ENCODE measurements around the gene SLC35B2.

SLC35B2 gene, protein sequence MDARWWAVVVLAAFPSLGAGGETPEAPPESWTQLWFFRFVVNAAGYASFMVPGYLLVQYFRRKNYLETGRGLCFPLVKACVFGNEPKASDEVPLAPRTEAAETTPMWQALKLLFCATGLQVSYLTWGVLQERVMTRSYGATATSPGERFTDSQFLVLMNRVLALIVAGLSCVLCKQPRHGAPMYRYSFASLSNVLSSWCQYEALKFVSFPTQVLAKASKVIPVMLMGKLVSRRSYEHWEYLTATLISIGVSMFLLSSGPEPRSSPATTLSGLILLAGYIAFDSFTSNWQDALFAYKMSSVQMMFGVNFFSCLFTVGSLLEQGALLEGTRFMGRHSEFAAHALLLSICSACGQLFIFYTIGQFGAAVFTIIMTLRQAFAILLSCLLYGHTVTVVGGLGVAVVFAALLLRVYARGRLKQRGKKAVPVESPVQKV

GRCh38 chr6:44257025-44257752, at the start of gene SLC35B2:
SLC35B2 (minus strand) TSS chr6:44257528; CDS start chr6:44257410, 118 bp downstream.
- DNase-seq, result peak; percentile 67

GRCh38 chr6:44306710-44307109, 49.4 kb upstream of the SLC35B2 start:
- DNase-seq, result no peak

DNA sequence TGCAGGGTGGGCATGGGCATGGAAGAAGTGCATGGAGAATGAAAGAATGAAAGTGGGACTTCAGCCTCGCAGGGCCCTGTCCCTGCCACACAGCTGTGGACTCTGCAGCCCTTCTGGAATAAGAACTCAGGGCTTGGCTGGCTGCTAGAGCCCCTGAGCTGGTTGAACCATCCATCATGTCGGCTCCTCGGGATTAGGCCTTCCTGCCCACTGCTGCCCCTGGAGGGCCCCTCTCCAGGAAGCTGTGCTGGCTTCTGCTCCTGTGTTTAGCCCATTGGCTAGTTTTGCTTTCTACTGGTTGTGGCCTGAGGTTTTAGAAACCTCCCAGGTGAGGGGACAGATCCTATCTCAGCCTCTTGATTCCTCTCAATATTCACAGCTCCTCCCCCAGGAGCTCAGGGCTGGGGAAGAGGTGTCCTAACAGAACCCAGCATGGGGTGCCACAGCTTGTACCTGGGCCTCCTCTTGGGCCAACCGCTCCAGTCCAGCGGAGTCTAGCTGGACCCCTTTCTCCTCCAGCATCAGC, 47.9 kb upstream of the SLC35B2 start:
- no peak for DNase-seq

DNA sequence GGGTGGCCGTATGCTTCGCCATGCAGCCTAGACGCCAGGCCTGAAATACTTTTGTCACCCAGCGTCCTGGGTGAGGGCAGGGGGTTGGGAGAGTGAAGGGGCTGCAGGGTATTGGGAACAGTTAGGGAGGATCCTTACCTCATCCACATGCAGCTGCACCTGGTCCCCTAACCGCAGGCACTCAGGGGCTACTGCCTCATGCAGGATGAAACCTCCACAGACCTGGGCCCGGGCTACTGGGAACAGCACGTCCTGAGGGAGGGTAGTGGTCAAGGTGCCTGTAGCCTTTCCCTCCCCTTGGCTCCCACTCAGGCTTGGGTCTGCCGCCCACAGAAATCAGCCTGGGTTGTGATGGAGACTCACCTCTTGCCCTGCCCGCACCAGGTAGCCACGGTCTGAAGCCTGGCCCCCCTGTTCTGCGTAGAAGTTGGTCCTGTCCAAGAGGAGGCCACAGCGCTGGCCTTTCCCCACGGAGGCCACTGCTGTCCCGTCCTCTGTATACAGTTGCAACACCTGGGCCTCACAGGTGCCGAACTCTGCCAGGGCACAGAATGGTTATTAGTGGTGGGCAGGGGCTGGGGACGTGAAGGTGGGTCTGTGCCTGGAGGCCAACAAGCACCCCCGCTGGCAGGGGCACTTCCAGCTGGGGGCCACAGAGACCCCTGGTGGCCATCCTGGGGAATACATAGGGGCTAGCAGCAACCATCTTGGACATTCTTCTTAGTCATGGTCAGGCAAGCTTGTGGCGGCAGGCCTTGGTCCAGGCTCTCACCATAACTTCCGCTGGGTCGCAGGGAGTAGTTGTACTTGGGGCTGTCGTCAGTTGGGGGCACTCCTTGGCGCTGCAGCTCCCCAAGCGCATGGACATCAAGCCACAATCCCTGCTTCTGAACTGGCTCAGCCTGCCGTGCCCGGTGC, 47.2 kb upstream of the SLC35B2 start:
- DNase-seq, result peak; percentile 59

GRCh38 chr6:44303842-44304241, 46.5 kb upstream of the SLC35B2 start:
- DNase-seq, result no peak

DNA sequence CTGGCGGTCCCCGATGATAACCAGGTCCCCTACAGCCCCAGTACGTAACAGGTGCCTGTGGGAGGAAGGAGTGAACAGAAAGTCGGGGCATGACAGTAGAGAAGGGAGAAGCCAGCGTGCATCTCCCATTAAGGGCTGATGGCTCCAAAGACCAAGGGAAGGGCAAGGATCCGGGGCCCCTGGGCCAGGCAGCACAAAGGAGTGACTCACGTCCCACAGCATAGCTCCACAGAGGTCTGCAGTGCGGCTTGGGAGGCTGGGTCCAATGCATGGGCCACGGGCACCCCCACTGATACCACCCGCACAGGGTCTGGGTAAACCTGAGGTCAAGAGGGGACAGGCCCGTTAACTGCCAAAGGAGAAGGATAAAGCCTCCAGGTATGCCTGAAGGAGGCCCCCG, 45.5 kb upstream of the SLC35B2 start:
- no peak for DNase-seq

GRCh38 chr6:44301782-44302564, 44.6 kb upstream of the SLC35B2 start:
- DNase-seq, result no peak

DNA sequence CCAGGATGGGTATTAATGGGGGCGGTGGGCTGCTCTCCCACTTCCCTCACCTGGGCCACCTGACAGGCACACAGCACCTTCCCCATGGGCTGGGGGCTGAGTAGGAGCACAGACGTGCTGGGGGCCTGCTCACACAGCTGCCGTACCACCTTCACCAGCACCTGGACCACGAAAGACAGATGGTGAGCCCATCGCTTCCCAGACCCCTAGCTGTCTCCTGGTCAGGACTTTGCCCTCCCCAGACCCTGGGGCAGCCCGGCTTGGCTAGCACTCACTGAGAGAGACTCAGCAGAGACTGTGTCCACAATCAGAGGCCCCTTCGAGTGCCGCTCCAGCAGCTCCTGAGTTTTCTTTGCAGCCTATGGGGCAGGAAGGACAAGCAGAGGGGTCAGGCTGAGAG, 43.8 kb upstream of the SLC35B2 start:
- DNase-seq, result no peak

- DNase-seq, result no peak
Measured at GRCh38 chr6:44300292-44300823, 43.0 kb upstream of the SLC35B2 start.

- no peak for DNase-seq
Measured at GRCh38 chr6:44298864-44299263, 41.5 kb upstream of the SLC35B2 start.

DNA sequence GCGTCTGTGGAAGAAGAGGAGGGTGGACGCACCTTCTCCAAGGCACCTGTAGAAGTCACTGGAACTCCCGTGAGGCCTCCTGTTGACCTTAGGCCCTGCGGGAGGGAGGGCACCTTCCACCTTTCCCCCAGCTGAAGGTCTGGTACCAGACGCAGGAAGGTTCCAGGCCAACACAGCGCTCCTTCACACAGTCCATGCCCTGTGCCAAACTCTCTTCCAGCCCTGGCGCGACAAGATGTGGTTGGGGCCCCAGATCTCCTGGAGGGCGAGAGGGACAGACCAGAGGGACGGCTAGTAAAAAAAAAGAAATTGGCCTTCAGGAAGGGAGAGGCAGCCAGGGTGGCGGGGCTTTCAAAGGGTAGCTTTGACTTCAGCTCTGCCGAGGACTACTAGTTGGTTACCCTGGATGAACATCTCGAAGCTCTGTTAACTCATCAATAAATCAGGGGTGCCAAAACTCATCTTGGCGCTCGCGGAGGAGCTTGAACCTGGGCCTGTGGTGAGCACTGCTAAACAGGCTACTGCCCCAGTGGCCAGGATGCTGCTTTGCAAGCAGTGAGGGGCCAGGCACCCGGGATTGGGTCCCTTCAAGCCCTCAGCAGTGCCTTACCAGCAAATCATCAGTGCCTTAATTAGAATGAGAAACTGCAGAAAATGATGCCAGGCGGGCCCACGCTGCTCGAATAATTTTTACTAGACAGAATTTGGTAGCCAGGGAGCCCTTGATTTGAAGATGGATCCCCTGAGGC, 40.9 kb upstream of the SLC35B2 start:
- DNase-seq, result no peak

DNA sequence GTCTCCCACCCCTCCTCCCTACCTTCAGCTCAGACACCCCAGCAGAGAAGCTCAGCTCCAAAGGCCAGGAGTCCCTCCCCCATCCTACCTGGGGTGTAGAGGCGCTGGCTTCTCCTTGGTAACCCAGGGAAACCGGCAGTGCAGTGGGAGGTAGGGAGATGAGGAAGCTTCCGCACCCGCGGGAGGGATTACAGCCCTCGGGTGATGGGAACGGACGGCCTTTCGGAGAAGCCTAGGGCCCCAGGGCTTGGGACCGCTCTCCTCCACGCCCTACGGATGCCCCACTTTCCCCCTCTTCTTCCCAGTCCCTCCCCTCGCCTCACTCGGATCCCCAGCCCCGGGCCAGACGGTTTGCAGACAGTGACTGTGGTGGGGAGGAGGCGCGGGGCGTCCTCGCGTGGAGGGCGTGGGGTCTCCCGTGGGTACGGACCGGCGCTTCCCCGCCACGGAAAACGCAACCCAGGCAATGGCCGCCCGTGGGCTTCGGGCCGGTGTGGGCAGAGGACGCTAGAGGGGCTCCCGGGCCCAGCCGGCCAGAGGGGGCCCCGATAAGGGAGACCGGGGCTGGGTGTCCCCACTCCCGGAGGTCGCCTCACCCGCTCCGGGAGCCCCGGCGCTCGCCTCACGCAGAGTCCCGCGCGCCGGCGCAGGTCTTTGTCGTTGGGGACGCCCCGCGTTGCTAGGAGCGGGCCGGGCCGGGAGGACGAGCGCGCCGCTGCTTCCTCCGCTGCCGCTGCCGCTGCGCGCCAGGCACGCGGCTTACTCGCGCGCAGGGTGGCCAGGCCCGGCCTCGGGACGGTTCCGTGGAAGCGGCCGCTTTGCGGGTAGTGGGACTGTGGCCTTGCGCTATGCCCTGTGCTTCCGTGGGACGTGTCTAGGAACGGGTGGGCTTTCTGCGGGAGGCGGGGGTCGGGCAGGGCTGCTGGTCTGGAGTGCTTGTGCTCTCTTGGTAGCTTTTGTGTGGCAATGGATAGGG, 40.0 kb upstream of the SLC35B2 start:
- DNase-seq, result peak; percentile 58

GRCh38 chr6:44294832-44295791, 37.8 kb upstream of the SLC35B2 start:
- no peak for DNase-seq

DNA sequence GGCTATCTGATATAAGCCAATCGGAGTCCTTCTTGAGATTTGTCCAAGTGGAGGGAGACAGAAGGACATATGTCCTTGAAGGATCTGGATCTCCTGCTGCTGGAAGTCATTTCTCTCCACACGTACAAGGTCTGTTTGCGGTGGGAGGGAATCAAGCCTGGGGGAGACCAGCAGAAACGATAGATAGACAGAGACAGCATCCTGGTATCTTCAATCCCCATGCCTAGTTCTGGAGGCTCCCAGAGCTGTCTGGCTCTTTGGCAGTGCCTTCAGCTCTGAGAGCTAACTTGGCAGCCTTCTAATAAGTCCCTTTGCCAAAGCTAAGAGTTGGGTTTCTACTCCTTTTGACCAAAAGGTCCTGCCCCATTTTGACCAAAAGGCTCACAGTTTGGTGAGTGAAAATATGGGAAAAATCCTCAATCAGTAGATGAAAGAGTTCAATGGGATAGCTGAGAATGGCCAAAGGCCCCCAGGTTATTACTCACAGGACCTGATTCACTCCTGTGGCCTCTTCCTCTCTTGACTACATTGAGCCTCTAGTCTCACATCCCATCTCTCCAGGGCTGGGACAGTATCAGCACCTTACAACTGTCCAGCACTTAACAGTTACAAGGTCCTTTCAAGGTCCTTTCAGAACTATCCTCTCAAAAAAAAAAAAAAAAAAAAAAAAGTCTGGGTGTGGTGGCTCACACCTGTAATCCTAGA, 35.5 kb upstream of the SLC35B2 start:
- DNase-seq, result no peak

- no peak for DNase-seq
Measured at GRCh38 chr6:44291841-44292240, 34.5 kb upstream of the SLC35B2 start.

- DNase-seq, result no peak
Measured at GRCh38 chr6:44289726-44290260, 32.5 kb upstream of the SLC35B2 start.

GRCh38 chr6:44286747-44287146, 29.4 kb upstream of the SLC35B2 start:
- no peak for DNase-seq

DNA sequence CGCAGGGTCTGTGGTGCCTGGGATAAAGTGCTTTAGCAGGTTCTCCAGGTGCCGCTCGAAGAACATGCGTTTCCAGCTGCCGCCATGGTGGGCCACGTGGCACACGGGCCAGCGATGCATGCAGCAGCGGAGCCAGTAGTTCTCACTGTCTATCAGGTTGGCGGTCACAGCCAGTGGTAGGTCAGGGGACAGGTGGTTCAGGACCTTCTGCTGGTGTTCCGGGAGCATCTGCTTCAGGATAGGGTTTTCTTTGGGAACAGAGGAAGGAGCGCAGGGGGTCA, 28.9 kb upstream of the SLC35B2 start:
- no peak for DNase-seq

Data from CD4-positive, alpha-beta T cell treated with Interleukin-6 for 4 hours (primary cell).